CD4-positive, alpha-beta T cell treated with Interleukin-6 at 100 ng/mL for 8 hours (primary cell): ENCODE data around the gene NFAT5.
A peak's percentile ranks its signal among the peaks of the same experiment; 100 is the strongest.
"Not testable (repeated sequence)": the region's sequence is repeated elsewhere in the genome, so short reads cannot be mapped to it uniquely, and the experiment has no call there.

Experiments
- DNase-seq: peaks from one replicate; pipeline ENCODE4 v3.0.0-alpha.2; 2020; ENCODE audit warnings: mixed read lengths, low spot score

NFAT5 gene

GRCh38 chr16:69555437-69555836 is 10.3 kb upstream of the NFAT5 start:
- no peak for DNase-seq

GRCh38 chr16:69555867-69556266 is 9.9 kb upstream of the NFAT5 start:
- no peak for DNase-seq

- no peak for DNase-seq
Observed at GRCh38 chr16:69559164-69559563, 6.6 kb upstream of the NFAT5 start.

- not testable (repeated sequence) for DNase-seq
Observed at GRCh38 chr16:69561367-69561766, 4.4 kb upstream of the NFAT5 start.

GRCh38 chr16:69561901-69562300 is 3.9 kb upstream of the NFAT5 start:
- DNase-seq, result no peak

- DNase-seq, result no peak
Observed at GRCh38 chr16:69562813-69563212, 3.0 kb upstream of the NFAT5 start.

- peak; percentile 52 for DNase-seq
Observed at GRCh38 chr16:69563605-69564580, 1.9 kb upstream of the NFAT5 start.

GRCh38 chr16:69564845-69565670 is 708 bp upstream of the NFAT5 start:
- DNase-seq, result no peak

GRCh38 chr16:69566240-69566980 is 644 bp downstream of the NFAT5 start:
- DNase-seq, result peak; percentile 36

- DNase-seq, result no peak
Observed at GRCh38 chr16:69566981-69567680, 1.4 kb downstream of the NFAT5 start.

- DNase-seq, result no peak
Observed at GRCh38 chr16:69568676-69569075, 2.9 kb downstream of the NFAT5 start.

GRCh38 chr16:69578771-69579170 is 13.0 kb downstream of the NFAT5 start:
- DNase-seq, result not testable (repeated sequence)

- DNase-seq, result no peak
Observed at GRCh38 chr16:69579783-69580481, 14.2 kb downstream of the NFAT5 start.

- no peak for DNase-seq
Observed at GRCh38 chr16:69581297-69581696, 15.5 kb downstream of the NFAT5 start.

GRCh38 chr16:69584493-69584892 is 18.7 kb downstream of the NFAT5 start:
- not testable (repeated sequence) for DNase-seq

GRCh38 chr16:69589434-69590269 is 23.9 kb downstream of the NFAT5 start:
- DNase-seq, result no peak

GRCh38 chr16:69590590-69590989 is 24.8 kb downstream of the NFAT5 start:
- DNase-seq, result no peak

GRCh38 chr16:69593751-69594255 is 28.0 kb downstream of the NFAT5 start:
- DNase-seq, result no peak

- no peak for DNase-seq
Observed at GRCh38 chr16:69595127-69596036, 29.6 kb downstream of the NFAT5 start.
